Urothelium cell line (cell line): ENCODE results near the gene DUSP22.

ENCODE experiments used
- DNase-seq: peaks from one replicate; pipeline ENCODE4 v3.0.0; 2011; ENCODE audit warnings: low spot score, mixed read lengths
- FAIRE-seq: peaks from 2 replicates; lab custom pipeline; 2011; peaks lifted over from hg19 to GRCh38; lab: Jason Lieb, UNC

The DUSP22 gene

DNA sequence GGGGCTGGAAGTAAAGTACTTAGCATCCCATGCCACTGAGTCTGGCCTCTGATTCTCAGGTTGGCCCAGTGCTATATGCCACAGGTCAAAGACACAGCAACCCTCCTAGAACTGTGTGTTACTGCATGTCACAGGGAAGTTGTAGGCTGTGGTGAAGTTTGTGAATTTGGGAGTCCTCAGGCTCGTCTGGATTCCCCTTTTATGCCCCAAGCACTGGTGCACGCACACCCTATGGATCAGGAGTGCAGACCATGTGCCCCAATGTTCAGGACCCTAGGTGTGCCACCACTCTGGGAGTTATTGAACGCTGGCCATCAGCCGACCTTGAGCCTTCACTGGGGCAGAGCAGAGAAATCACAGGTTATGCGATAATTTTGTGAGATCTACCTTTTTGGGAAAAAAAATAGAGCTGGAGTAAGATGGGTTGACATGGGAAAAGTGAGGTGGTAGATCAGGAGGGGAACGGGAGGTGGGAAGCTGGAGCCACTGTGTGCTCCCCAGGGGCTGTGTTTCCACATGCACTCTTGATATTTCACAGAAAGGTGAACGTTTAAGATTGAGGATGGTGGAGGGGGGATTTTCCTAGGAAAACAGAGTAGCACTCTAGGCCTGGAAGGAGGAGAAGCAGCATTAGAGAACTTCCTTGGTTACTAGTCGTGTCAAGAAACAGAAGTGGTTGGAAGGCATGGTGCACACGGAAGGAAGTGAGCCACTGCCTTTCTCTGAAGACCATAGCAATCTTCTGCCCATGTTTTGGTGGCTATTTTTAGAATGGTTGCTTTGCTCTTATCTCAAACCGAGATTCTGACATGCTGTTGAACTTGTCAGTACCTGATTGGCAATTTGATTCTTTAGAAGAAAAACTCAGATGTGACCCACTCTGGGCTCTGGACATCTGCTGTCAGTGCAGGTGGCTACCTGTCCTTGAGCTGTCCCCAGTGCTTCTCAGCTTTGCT, 44.1 kb downstream of the DUSP22 start:
- no peak for FAIRE-seq
- DNase-seq: no peak

DNA sequence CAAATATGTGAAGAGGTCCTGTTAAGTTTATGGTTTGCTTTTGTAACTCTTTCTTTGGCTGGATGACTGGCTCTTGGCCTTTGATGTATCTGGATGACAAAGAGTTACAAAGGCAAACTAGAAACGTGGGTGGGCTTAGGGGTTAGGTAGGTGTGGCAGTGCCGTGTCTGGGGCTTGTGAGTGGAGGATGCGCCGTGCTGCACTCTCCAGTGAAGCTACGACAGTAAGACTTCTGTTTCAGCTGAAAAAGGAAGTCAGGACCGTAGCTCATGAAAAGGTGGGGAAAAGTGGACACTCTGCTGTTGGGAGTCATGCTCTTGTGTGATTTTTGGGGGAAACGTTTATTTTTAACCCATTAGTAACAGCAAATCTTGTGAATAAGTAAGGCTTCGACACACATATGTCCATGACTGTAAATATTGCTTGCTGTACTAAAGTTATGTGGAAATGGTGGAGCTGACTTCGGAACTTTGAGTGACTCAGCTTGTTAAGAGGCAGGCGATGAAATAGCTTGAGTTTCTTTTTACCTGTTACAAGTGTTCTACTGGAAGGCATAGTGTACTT, 45.6 kb downstream of the DUSP22 start:
- no peak for FAIRE-seq
- no peak for DNase-seq

DNA sequence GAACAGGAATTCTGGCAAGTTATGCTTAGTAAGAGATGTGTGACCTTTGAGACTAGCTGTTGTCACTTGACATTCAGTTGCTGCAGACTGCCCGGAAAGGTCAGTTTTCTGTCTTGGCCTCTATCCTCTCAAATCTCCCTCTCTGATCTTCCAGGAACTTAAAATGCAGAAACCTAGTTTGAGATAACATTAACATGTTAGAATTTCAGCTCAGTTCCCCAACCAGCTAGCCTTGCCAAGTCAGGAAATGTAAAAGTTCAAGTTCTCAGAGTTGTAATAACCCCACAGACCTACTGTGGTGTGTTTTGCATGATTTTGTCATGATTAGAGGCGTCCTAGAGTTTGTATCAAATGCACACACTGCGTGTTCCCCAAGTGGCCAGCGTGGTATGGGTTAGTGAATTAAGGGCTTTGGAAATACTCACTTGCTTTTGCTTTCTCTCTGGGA, 46.6 kb downstream of the DUSP22 start:
- DNase-seq: no peak
- no peak for FAIRE-seq

DNA sequence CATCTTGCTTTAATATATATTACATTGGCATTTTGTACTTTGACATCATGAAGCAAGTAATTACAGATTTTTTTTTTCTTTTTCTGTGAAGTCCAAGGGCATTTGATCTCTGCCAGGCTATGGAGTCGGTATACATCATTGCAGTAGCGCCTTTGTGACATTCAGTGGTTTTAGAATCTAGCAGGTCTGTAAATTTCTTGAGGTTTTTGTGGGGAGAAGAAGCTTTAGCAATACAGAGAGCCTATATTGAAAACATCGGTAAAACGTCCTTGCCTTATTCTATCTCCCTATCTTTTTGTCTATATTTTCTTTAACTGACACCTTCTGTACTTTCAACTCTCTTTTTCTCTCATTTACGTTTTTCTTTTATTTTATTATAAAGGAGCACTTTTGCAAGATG, 47.2 kb downstream of the DUSP22 start:
- no peak for FAIRE-seq
- DNase-seq: no peak

DNA sequence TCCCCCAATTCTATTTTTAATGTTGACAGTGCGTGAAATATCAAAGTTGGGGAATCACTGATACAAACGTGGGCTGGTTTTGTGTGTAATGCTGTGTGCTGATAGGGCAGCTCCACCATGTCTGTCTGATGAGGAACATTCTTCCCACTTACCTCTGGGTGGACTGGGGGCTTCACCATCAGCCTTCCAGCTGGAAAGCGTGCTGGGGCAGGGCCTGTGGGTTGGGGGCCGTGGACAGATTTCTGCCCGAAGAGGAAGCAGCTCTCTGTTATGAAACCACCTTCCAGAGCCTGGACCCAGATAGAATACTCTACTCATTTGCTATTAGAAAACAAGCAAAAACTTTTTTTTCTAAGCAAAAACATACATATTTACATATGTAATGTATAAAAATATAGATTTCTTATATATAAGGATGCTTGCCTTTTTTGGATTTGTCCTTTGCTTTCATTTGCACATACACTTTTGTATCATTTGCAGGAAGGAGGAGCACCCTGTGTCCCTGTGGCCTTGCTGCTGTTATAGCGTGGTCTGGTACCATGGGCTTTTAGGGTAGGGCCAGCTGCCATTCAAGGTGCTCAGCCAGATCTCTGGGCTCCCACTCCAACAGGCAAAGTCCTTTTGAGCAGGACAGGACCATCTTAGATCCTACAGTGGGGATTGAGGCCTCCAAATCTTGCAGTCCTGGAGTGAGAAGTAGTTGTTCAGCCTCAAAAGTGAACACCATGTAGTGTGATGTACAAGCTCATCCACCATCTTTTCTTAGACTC, 48.1 kb downstream of the DUSP22 start:
- DNase-seq (no peak), FAIRE-seq (no peak)

DNA sequence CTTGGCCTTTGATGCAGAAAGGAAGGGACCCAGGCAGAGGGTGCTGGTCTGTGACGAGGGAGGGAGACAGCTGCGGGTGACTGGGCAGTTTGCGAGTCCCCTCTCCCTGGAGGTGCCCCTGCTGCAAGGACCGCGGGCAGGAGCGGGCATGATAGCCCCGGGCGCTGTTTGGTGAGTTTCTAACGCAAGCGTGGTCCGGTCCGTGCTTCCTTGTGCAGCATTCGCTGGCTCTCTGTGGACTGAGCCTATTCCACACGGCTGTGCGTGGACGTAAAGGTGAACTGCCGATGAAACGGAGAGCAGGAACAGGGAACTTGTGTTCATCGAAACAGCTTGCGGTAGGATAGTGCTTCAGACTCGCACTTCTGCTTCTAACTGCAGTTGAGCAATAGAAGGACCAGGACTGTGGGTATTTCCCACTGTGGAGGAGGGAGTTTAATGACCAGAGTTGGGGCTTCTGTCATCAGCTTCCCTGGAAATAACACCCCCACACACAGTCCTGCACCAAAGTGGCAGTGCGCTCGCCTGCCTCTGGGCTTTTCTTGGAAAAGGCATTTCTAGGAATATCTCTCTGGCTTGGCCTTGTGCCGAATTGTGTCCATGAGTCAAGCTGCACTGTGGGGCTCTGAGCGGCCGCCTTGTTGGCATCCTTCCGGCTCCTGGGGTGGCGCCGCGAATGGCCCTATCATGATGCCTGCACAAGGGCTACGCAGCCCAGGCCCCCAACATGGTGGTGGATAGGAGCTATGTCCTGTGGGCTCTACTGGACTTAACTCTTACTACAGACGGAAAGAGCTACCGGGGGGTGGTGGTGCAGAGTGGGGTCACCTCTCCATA, 48.9 kb downstream of the DUSP22 start:
- DNase-seq: no peak
- FAIRE-seq: no peak

DNA sequence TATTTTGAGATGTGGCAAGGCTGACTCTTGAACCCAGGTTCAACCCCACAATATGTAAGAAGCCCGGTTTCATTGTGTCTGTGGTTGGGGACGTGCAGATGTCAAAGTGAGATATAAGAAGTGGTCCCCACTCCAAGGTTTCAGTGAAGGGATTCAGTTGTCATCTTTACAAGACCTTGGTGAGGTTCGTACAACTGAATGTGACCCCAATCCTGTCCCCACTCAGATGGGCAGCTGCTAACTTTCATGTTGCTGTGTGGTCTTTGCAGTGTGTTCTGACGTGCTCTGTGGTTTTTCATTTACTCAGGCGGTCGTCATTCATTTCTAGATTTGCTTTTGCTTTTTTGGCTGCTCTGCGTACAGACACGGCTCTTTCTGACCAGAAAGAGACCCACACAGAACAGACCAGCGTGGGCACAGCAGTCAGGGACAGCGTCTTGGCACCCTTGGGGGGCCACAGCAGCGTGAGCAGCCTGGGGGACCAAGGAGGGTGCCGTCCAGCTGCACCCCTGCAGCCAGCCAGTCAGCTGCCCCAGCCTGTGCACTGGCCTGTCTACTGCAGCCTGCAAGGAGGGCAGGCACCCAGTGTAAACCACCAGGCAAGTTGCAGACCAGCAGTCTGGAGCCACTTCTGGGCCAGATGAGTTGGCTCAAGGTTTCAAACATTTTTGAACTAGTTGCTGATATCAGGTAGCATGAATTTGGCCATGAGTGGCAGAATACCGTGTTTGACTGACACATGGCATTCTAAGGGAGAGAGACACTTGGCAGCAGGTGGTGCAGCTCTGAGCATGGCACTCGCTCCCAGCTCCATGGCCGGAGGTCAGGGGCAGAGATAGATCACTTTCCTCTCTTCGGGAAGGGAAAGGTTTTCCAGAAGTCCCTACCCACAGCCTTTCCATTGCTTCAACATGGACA, 49.9 kb downstream of the DUSP22 start:
- FAIRE-seq (no peak), DNase-seq (no peak)

DNA sequence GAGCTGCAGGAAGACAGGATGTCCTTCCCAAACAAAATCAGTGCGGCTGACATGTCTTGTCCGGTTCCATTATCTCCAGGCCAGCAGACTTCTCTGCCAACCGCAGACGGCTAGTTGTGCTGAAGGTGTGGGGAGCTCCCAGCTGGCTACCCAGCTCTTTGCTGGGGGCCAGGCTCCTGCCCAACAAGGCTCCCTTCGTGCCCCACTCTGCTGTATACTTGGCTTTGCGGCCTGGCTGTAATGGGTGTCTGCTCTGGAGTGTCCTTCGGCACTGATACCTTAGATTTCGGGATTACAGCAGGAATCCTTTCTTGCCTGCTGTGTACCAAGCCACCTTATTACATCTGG, 50.5 kb downstream of the DUSP22 start:
- FAIRE-seq: no peak

DNA sequence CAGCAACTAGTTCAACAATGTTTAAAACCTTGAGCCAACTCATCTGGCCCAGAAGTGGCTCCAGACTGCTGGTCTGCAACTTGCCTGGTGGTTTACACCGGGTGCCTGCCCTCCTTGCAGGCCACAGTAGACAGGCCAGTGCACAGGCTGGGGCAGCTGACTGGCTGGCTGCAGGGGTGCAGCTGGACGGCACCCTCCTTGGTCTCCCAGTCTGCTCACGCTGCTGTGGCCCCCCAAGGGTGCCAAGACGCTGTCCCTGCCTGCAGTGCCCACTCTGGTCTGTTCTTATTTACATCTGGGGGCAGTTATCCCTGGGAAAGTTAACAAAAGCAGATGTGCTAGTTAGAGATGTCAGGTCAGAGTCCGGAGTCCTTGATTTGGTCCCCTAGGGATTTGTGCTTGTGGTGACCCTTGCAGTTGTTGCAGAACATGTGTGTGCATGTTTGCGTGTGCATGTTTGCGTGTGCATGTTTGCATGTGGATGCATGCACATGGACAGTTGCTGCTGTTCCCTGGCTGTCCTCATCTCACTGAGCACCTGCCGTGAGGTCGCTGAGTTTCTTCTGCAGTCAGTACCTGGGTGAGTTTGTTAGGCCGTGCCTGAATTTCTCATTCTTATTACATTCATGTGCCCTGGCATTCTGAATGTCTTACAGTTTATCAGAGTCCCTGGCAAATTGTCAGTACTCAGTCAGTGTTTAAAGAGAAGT, 51.1 kb downstream of the DUSP22 start:
- DNase-seq (no peak), FAIRE-seq (no peak)

More for the DNA sequence above, 50.5 kb downstream of the DUSP22 start:
- no peak for DNase-seq

DNA sequence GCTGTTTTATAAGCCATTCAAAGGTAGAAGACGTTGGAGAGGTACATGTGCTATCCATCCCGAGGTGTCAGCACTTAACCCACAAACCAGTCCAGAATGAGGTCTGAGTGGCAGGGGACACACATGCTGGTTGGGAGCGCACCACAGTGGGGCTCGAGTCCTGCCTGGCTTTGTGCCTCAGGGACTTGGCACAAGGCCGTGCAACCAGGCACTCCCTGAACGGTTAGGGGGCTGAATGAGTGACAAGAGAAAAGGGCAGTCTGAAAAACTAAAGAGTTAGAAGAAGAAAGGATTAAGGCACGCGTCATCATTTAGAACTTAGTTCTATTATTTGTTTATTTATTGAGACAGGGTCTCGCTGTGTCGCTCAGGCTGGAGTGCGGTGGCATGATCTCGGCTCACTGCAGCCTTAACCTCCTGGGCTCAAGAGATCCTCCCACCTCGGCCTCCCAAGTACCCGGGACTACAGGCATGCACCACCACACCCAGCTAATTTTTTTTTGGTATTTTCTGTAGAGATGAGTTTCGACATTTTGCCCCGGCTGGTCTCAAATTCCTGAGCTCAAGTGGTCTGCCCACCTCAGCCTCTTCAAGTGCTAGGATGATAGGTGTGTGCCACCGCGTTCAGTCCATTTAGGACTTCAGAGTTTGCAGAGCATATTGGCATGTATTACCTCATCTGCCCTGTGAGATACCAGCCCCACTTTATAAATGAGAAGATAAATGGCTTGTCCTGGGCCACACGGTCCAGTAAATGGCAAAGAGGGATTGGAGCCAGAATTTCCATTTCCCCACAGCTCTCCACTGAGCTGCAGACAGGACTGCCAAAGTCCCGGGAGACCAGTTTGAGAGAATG, 51.9 kb downstream of the DUSP22 start:
- FAIRE-seq (no peak), DNase-seq (no peak)

DNA sequence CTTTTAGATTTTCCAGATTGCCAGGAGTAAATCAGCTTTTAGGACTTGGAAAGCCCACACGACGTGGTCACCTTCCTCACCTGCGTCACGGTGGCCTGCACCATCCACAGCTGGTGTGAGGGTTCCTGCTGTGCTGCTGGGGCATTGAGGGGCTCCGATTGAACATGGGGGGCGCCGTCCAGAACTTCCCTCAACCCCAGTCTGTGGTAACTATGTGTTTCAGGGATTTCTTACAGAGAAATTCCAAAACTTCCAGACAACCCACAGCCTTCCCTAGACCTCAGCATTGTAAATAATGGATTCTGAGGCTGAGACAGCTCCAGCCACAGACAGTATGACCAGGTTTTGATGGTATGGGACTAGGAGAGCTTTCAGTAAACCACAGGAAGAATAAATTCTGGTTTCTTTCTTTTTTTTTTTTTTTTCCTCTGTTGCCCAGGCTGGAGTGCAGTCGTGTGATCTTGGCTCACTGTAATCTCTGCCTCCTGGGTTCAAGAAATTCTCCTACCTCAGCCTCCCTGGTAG, 52.6 kb downstream of the DUSP22 start:
- no peak for DNase-seq
- FAIRE-seq: no peak

DNA sequence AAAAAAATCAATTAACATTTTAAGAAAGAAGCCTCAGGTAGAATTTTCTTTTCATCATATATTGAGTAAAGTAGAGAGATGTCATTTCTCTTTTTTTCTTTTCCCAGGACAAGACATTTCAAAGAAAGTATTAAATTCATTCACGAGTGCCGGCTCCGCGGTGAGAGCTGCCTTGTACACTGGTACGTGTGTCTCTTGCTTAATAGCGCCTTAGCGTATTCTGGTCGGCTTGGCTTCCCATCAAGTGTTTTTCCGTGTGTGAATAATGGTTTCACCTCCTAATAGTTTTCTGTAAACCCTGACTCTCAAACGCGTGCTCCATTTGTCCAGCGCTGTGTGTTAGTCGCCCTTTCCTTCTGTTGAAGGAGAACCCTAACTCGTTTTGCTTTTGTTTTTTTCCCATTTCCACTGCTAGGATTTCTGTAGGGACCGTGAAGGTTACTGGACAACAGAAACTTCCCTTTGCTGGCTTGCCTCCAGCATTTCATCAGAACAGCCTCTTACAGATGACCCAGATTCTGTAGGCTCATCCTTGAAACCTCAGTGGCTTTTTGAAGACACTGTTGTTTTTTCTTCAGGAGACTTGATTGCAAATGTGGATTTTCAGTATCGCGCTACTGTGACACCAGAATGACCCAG, 53.6 kb downstream of the DUSP22 start:
- FAIRE-seq (no peak), DNase-seq (no peak)

DNA sequence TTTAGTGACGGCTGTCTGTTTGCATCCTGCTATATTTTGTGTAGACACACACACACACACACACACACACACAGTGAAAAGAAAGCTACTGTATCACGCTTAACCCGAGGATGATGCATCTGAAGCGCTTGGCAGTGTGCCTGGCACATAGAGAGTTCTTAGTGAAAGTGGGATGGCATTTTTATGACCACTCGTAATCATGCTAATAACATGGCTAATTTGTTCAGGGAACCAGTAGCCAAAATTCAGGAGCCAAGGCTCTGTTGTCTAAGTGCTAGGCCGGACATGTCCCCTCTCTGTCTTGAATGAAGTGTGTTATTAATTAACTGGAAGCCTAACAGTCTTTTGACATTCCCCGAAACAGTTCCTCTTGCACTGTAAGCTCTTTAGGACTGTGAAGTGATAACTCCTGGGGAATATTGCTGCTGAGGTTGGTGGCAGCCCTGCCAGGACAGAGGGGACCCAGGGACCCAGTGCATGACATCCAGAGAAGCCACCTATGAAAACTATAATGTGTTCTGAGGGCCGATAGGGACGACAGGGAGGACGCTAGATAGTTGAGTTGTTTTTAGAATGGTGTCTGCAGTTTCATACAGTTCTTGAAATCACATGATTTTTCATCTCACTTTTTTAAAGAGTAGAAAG, 54.2 kb downstream of the DUSP22 start:
- FAIRE-seq: no peak
- no peak for DNase-seq

DNA sequence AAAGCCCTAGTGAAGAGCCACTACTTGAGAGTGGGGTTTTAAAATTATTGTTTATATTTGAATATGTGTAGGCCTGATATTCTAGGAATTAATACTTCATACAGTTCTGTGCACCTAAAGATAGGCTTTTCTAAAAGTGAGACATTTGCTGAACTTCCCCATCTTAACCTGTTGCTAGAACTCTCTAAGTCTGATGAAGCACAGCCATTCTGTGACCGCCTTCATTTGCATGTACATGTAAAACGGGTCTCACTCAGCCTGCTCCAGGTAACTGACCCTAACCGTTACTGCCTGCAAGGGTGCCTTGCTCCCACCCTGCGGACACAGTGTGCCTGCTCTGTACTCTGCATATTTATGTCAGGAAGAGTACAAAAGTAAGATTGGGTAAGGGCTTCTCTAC, 54.9 kb downstream of the DUSP22 start:
- no peak for DNase-seq
- no peak for FAIRE-seq

DNA sequence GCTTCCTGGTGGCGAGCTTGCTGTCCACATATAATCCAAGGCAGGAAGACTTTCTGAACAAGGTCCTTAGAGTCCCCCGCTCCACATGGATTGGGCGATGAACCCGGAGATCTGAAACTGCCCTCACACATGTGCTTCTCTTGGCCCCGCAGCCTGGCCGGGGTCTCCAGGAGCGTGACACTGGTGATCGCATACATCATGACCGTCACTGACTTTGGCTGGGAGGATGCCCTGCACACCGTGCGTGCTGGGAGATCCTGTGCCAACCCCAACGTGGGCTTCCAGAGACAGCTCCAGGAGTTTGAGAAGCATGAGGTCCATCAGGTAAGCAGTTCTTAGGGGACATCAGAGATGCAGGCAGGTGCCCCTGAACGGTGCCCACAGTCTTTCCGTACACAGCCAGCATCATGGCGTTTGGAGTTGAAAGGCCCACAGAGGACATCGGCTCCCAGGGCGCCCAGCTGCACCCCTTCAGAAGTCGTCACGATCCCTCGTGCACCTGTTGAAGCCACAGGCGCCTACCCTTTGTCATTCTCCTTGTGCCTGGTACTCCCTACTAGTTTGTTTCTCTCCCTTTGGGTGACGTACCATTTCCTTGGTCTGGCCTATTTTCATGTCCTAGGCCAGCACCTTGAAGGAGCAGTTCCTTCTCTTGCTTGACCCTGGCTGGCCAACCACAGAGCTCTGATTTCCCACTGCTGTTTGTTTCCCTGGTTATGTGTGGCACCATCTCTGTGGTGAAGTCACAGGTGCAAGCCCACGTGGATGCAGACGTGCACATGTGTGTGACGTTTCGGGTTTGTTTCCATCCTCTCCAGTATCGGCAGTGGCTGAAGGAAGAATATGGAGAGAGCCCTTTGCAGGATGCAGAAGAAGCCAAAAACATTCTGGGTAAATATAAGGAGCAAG, 55.9 kb downstream of the DUSP22 start:
- FAIRE-seq: no peak
- no peak for DNase-seq

DNA sequence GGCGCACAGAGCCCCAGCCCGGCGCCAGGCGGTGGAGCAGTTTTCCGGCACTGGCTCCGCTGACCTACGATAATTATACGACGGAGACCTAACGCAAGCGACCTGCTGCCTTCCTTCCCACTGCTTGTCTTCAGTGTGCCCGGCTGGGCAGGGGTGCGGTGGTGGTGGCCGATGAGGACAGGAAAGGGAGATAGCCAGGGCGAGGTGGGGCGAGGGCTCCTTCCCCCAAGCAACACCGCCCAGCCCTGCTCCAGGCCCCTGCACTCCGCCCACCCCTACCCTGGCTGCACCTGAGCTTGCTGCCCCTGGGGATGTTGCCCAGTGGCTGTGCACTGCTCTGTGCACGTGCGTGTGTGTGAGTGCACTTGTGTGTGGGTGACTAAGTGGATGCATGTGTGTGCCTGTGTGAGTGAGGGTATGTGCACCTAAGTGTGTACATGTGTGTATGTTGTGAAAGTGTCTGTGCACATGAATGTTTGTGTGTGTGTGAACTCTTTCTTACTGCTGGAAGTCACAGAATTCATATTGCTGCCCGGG, 56.6 kb downstream of the DUSP22 start:
- FAIRE-seq (no peak), DNase-seq (no peak)
